ENCODE measurements around the gene MTREX. TPM values are rescaled to one million over a fixed set of nuclear protein-coding genes. Genes with fewer than 3 reads are reported as not detected.

The MTREX gene
- total RNA-seq, 1 donor from 2014 or later, result 45.3 TPM

DNA sequence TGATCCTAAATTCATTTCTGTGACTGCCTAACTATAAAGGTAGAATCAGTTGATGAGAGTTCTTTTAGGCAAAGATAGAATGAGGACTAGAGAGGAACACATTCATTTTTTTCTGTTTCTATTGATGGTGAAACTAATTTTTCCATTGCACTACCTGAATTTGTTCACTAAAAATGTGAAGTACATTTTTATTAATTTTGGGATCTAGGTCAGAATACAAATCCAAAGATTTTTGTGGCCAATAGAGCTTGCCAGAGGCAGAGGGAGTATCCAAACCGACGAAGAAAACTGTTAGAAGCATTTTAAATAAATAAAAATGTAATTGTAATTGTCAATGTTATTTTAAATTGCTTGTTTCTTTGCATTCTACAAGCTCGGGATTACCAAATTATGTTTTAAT is 78.1 kb downstream of the MTREX start:
- Mint-ChIP-seq H3K27ac (ENCODE audit: unreplicated experiment) (no peak overlapping the region), H3K36me3 (ENCODE audit: low read depth) (peaks cover 25% of the 10 kb centered on the region), H3K4me3 (ENCODE audit: unreplicated experiment) (no peak overlapping the region), H3K9me3 (ENCODE audit: low read depth) (peaks cover 8% of the 10 kb centered on the region), H3K4me1 (ENCODE audit: low read depth) (no peaks in the 10 kb centered on the region), H3K27me3 (ENCODE audit: low read depth) (no peaks in the 10 kb centered on the region)
- DNase-seq (ENCODE audit: low spot score), result no peak
- no peak for TF ChIP-seq CTCF (IDR thresholded peaks at IDR 0.05)

GRCh38 chr5:55386356-55386755 is 78.6 kb downstream of the MTREX start:
- no peaks in the 10 kb centered on the region for H3K27me3 Mint-ChIP-seq (ENCODE audit: low read depth)
- H3K9me3 Mint-ChIP-seq (ENCODE audit: low read depth), result peaks cover 8% of the 10 kb centered on the region
- DNase-seq (ENCODE audit: low spot score), result no peak
- no peak for TF ChIP-seq CTCF (IDR thresholded peaks at IDR 0.05)
- H3K36me3 Mint-ChIP-seq (ENCODE audit: low read depth), result peaks cover 25% of the 10 kb centered on the region
- no peak overlapping the region for H3K4me3 Mint-ChIP-seq (ENCODE audit: unreplicated experiment)
- no peaks in the 10 kb centered on the region for H3K4me1 Mint-ChIP-seq (ENCODE audit: low read depth)
- no peak overlapping the region for H3K27ac Mint-ChIP-seq (ENCODE audit: unreplicated experiment)

DNA sequence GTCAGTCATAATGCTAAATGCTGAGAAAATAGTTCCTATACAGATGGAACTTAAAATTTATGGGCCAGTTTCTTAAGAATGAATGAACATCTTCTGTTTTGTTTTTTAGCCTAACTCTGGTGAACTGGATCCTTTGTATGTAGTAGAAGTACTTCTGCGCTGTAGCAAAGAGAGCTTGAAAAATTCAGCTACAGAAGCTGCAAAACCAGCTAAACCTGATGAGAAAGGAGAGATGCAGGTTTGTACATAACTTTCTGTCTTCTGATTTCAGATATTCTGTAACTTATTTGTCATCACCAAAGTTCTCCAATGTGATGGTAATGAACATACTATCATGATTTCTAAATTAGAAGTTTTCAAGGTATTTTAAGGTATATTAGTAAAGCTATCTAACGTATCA is 80.1 kb downstream of the MTREX start:
- peaks cover 26% of the 10 kb centered on the region for H3K36me3 Mint-ChIP-seq (ENCODE audit: low read depth)
- DNase-seq (ENCODE audit: low spot score), result no peak
- H3K9me3 Mint-ChIP-seq (ENCODE audit: low read depth), result peaks cover 8% of the 10 kb centered on the region
- no peaks in the 10 kb centered on the region for H3K4me1 Mint-ChIP-seq (ENCODE audit: low read depth)
- H3K27me3 Mint-ChIP-seq (ENCODE audit: low read depth), result no peaks in the 10 kb centered on the region
- no peak for TF ChIP-seq CTCF (IDR thresholded peaks at IDR 0.05)
- no peak overlapping the region for H3K4me3 Mint-ChIP-seq (ENCODE audit: unreplicated experiment)
- H3K27ac Mint-ChIP-seq (ENCODE audit: unreplicated experiment), result no peak overlapping the region

GRCh38 chr5:55391707-55392106 is 83.9 kb downstream of the MTREX start:
- Mint-ChIP-seq H3K4me3 (ENCODE audit: unreplicated experiment) (no peak overlapping the region), H3K36me3 (ENCODE audit: low read depth) (peaks cover 15% of the 10 kb centered on the region), H3K27ac (ENCODE audit: unreplicated experiment) (no peak overlapping the region), H3K4me1 (ENCODE audit: low read depth) (no peaks in the 10 kb centered on the region), H3K9me3 (ENCODE audit: low read depth) (no peaks in the 10 kb centered on the region), H3K27me3 (ENCODE audit: low read depth) (no peaks in the 10 kb centered on the region)
- no peak for DNase-seq (ENCODE audit: low spot score)
- TF ChIP-seq CTCF (IDR thresholded peaks at IDR 0.05), result no peak

GRCh38 chr5:55392669-55393068 is 84.9 kb downstream of the MTREX start:
- H3K27me3 Mint-ChIP-seq (ENCODE audit: low read depth), result no peaks in the 10 kb centered on the region
- no peak for DNase-seq (ENCODE audit: low spot score)
- no peak overlapping the region for H3K4me3 Mint-ChIP-seq (ENCODE audit: unreplicated experiment)
- peaks cover 15% of the 10 kb centered on the region for H3K36me3 Mint-ChIP-seq (ENCODE audit: low read depth)
- H3K27ac Mint-ChIP-seq (ENCODE audit: unreplicated experiment), result no peak overlapping the region
- H3K9me3 Mint-ChIP-seq (ENCODE audit: low read depth), result no peaks in the 10 kb centered on the region
- no peak for TF ChIP-seq CTCF (IDR thresholded peaks at IDR 0.05)
- H3K4me1 Mint-ChIP-seq (ENCODE audit: low read depth), result no peaks in the 10 kb centered on the region

All from chondrocyte (in vitro differentiated cells).